SJSA1 (cell line): ENCODE data around the gene IFIT3. TPM values are rescaled to one million over a fixed set of nuclear protein-coding genes. Genes with fewer than 3 reads are reported as not detected.
"Not testable (repeated sequence)": the region's sequence is repeated elsewhere in the genome, so short reads cannot be mapped to it uniquely, and the experiment has no call there.

Source experiments
- DNase-seq, 2 experiments: peaks; one replicate each; pipeline ENCODE4 v3.0.0-alpha.2; 2015 to 2020; ENCODE audit warnings: low spot score in 2 of 2, low read depth in 1 of 2
- H3K27ac ChIP-seq: fragments of 250-450 bp; sonication (Bioruptor Pico); 2 replicates; pipeline ENCODE4 v1.5.1; 2020; ENCODE audit warnings: mild to moderate bottlenecking, moderate library complexity
- H3K27me3 ChIP-seq: fragments of 250-450 bp; sonication (Bioruptor Pico); replicated peaks from 2 replicates; pipeline ENCODE4 v1.5.1; 2020; ENCODE audit warnings: mild to moderate bottlenecking, moderate library complexity
- H3K36me3 ChIP-seq: fragments of 250-450 bp; sonication (Bioruptor Pico); 2 replicates; pipeline ENCODE4 v1.5.1; 2020; ENCODE audit warnings: mild to moderate bottlenecking
- H3K4me1 ChIP-seq: fragments of 250-450 bp; sonication (Bioruptor Pico); replicated peaks from 2 replicates; pipeline ENCODE4 v1.6.1; 2021; ENCODE audit warnings: mild to moderate bottlenecking
- H3K4me3 ChIP-seq: fragments of 250-450 bp; sonication (Bioruptor Pico); 2 replicates; pipeline ENCODE4 v1.5.1; 2020; ENCODE audit warnings: mild to moderate bottlenecking
- H3K9me3 ChIP-seq: fragments of 250-450 bp; sonication (Bioruptor Pico); replicated peaks from 2 replicates; pipeline ENCODE4 v1.5.1; 2020; ENCODE audit warnings: mild to moderate bottlenecking
- total RNA-seq: library from RNA; depleted of rRNA; stranded (reverse); fragments of >200 nt; shearing (Covaris generic); gene quantifications from 2 replicates; pipeline ENCODE4 v1.2.3, GENCODE V29; 2014

IFIT3 gene
- total RNA-seq, 1 experiment from 2014 or later: 12.9 TPM

GRCh38 chr10:89308736-89309135 is 19.1 kb upstream of the IFIT3 start:
- H3K9me3 ChIP-seq: no peaks in the 10 kb centered on the region
- no peak for DNase-seq

DNA sequence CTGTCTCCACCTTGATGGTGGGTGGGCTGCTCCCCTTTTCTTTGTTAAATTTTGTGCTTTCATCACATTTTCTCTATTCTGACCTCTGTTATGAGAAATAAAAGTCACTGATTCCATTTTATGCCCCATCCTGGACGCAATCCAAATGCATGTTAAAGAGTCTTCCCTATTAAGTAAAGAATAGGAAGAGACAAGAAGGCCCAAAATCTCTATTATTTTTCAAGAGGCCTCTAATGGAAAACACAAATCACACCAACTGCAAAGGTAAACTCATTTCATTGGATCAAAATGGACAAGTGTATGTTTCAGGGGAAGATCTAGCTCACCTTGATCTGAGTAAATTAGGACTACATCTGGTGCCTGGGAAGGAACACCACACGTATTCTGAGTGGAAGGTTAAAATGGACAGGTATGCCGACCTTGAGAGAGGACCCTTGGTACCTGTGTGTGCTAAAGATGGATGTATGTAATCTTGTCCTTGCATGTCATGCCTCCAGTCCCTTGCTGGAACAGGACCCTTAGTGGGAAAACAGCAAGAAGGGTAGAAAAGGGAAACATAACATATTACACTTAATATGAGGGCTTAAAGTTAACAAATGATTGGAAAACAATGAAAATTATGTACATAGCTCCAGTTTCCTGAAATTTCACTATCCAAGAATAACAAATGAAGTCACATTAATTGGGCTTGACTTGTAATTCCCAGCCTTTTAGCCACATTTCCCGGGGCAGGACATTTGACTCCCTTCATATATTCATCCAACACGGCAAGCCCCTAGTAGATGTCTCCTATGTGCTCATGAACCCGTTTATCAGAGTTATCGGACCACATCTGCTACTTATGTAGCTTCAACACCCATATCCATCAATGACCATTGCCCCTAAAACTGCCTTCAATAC is 18.4 kb upstream of the IFIT3 start:
- no peak for DNase-seq
- Histone ChIP-seq H3K4me1 (no peaks in the 10 kb centered on the region), H3K27ac (no peak overlapping the region), H3K36me3 (no peaks in the 10 kb centered on the region), H3K4me3 (no peak overlapping the region), H3K9me3 (no peaks in the 10 kb centered on the region), H3K27me3 (no peaks in the 10 kb centered on the region)

More at GRCh38 chr10:89308736-89309135, 19.1 kb upstream of the IFIT3 start:
- Histone ChIP-seq H3K36me3 (no peaks in the 10 kb centered on the region), H3K4me3 (no peak overlapping the region), H3K27ac (no peak overlapping the region), H3K4me1 (no peaks in the 10 kb centered on the region), H3K27me3 (no peaks in the 10 kb centered on the region)

DNA sequence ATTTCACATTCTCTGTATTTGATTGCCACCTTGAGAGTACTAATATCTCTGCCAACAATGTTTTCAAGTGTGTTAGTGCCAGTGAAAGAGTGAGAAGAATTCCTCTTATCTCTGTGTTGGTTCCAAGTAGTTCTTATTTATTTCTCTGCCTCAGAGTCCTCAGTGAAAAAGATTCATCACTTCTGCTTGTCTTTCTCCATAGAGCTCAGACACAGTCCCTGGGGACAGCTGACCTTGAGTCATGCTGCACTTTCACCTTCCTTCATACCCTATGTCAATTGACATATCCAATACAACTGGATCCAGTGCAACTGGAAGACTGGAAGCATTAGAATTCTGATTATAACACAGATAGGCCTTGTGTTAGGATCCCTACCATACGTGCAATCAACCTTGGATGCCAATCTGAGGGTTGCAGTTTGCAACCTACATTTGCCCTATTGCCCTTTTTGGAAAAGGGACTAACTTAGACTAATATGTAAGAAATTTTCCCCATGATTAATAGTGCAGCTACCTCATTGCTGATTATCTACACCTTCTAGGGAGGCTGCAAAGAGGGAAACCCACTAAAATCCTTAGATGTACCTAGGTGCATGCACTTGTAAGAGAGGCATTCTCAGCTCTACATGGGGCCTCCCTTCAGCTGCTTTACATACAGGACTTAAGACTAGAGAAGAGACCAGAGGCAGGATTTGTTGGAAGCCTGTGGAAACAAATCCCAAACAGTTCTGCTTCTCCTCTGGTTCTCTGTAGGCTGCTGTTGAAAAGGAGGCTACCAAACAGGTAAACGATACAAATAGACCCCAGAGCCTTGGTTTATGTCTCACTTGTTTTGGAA is 17.5 kb upstream of the IFIT3 start:
- Histone ChIP-seq H3K9me3 (no peaks in the 10 kb centered on the region), H3K4me1 (no peaks in the 10 kb centered on the region), H3K27me3 (no peaks in the 10 kb centered on the region), H3K4me3 (no peak overlapping the region), H3K27ac (no peak overlapping the region), H3K36me3 (no peaks in the 10 kb centered on the region)
- no peak for DNase-seq

- Histone ChIP-seq H3K27ac (no peak overlapping the region), H3K27me3 (no peaks in the 10 kb centered on the region), H3K4me3 (no peak overlapping the region), H3K9me3 (no peaks in the 10 kb centered on the region), H3K4me1 (no peaks in the 10 kb centered on the region), H3K36me3 (no peaks in the 10 kb centered on the region)
- DNase-seq: no peak
Measured at GRCh38 chr10:89312973-89313372, 14.8 kb upstream of the IFIT3 start.

GRCh38 chr10:89314676-89315075 is 13.1 kb upstream of the IFIT3 start:
- H3K9me3 ChIP-seq: no peaks in the 10 kb centered on the region
- DNase-seq: no peak

GRCh38 chr10:89318047-89318446 is 9.8 kb upstream of the IFIT3 start:
- H3K4me3 ChIP-seq, H3K27me3 ChIP-seq, DNase-seq, H3K4me1 ChIP-seq, H3K9me3 ChIP-seq, H3K27ac ChIP-seq, H3K36me3 ChIP-seq: not testable (repeated sequence)

More at GRCh38 chr10:89314676-89315075, 13.1 kb upstream of the IFIT3 start:
- H3K36me3 ChIP-seq: no peaks in the 10 kb centered on the region
- H3K27ac ChIP-seq: no peak overlapping the region
- H3K4me1 ChIP-seq: no peaks in the 10 kb centered on the region
- no peak overlapping the region for H3K4me3 ChIP-seq
- no peaks in the 10 kb centered on the region for H3K27me3 ChIP-seq

DNA sequence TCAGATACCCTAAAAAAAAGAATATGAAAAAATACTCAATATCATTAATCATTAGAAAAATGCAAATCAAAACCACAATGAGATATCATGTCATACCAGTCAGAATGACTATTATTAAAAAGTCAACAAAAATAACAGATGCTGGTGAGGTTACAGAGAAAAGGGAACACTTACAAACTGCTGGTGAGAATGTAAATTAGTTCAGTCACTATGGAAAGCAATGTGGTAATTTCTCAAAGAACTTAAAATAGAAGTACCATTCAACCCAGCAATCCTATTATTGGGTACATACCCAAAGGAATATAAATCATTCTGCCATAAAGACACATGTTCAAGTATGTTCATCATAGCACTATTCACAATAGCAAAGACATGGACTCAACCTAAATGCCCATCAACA is 2.7 kb upstream of the IFIT3 start:
- H3K27ac ChIP-seq, H3K27me3 ChIP-seq, H3K9me3 ChIP-seq, H3K36me3 ChIP-seq, H3K4me3 ChIP-seq, DNase-seq: not testable (repeated sequence)
- peaks cover 19% of the 10 kb centered on the region for H3K4me1 ChIP-seq

- not testable (repeated sequence) for DNase-seq, H3K4me3 ChIP-seq, H3K27ac ChIP-seq, H3K9me3 ChIP-seq, H3K36me3 ChIP-seq, H3K27me3 ChIP-seq
- peaks cover 19% of the 10 kb centered on the region for H3K4me1 ChIP-seq
Measured at GRCh38 chr10:89325856-89326255, 1.9 kb upstream of the IFIT3 start.

DNA sequence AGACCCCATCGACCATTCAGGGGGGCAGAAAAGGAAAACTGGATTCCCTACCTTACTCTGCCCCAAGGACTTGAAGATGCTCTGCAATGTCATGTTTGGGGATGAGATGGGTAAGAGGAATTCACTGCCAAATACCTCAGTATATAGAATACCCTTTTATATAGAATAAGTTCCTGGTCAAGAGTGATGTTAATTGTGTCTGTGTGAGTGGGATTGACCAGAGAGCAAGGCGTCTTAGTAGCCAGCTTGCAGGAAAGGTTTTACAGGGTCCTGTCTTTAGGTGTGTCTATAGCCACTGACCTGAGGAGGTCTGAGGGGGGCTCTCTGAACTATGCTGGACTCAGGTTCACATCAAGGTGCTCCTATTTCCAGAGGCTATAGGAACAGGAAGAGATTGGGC is 1.4 kb downstream of the IFIT3 start:
- H3K4me3 ChIP-seq: no peak overlapping the region
- peaks cover 40% of the 10 kb centered on the region for H3K4me1 ChIP-seq
- H3K36me3 ChIP-seq: no peaks in the 10 kb centered on the region
- DNase-seq: no peak
- H3K27ac ChIP-seq: no peak overlapping the region; the same call in 1 of the 2 replicates
- H3K27me3 ChIP-seq: no peaks in the 10 kb centered on the region
- no peaks in the 10 kb centered on the region for H3K9me3 ChIP-seq

GRCh38 chr10:89330014-89330413 is 2.2 kb downstream of the IFIT3 start:
- not testable (repeated sequence) for H3K27me3 ChIP-seq, DNase-seq, H3K4me3 ChIP-seq, H3K27ac ChIP-seq, H3K9me3 ChIP-seq, H3K36me3 ChIP-seq
- H3K4me1 ChIP-seq: peaks cover 40% of the 10 kb centered on the region

- peaks cover 40% of the 10 kb centered on the region for H3K4me1 ChIP-seq
- no peaks in the 10 kb centered on the region for H3K27me3 ChIP-seq
- H3K4me3 ChIP-seq: no peak overlapping the region
- H3K27ac ChIP-seq: no peak overlapping the region
- H3K36me3 ChIP-seq: no peaks in the 10 kb centered on the region
- DNase-seq: no peak
- H3K9me3 ChIP-seq: no peaks in the 10 kb centered on the region
Measured at GRCh38 chr10:89330537-89331212, 2.9 kb downstream of the IFIT3 start.

- H3K4me3 ChIP-seq: peak overlapping the region; percentile 24
- H3K27ac ChIP-seq: peak overlapping the region; percentile 62
- H3K36me3 ChIP-seq, H3K27me3 ChIP-seq, DNase-seq, H3K9me3 ChIP-seq: not testable (repeated sequence)
- H3K4me1 ChIP-seq: peaks cover 40% of the 10 kb centered on the region
Measured at GRCh38 chr10:89331487-89332122, 3.8 kb downstream of the IFIT3 start.

- Histone ChIP-seq H3K36me3 (no peaks in the 10 kb centered on the region), H3K4me3 (peak overlapping the region; percentile 24), H3K9me3 (no peaks in the 10 kb centered on the region), H3K4me1 (peaks cover 34% of the 10 kb centered on the region), H3K27me3 (no peaks in the 10 kb centered on the region), H3K27ac (peak overlapping the region; percentile 62)
- peak in 1 of 2 experiments; percentile 65 for DNase-seq
Measured at GRCh38 chr10:89332123-89332633, 4.4 kb downstream of the IFIT3 start.
